Suprapubic skin (tissue), 4 donors: ENCODE results near the gene SERTAD4. TPM values are rescaled to one million over a fixed set of nuclear protein-coding genes. Genes with fewer than 3 reads are reported as not detected.

ENCODE experiments used
- DNase-seq, 2 donors: peaks; one replicate each; pipeline ENCODE4 v3.0.0-alpha.2; 2019; ENCODE audit warnings: low spot score in 2 of 2
- H3K27ac ChIP-seq: fragments of 200-600 bp; sonication (generic); one replicate; pipeline ENCODE4 v1.5.1; 2019
- H3K27me3 ChIP-seq: fragments of 200-600 bp; sonication (generic); one replicate; pipeline ENCODE4 v1.5.1; 2019
- H3K36me3 ChIP-seq: fragments of 200-600 bp; sonication (generic); one replicate; pipeline ENCODE4 v1.5.1; 2019
- H3K4me1 ChIP-seq: fragments of 200-600 bp; sonication (generic); one replicate; pipeline ENCODE4 v1.5.1; 2019
- H3K4me3 ChIP-seq: fragments of 200-600 bp; sonication (generic); one replicate; pipeline ENCODE4 v1.5.1; 2019; ENCODE audit warnings: mild to moderate bottlenecking
- H3K9me3 ChIP-seq: fragments of 200-600 bp; sonication (generic); one replicate; pipeline ENCODE4 v1.5.1; 2019
- CTCF ChIP-seq, 2 donors: fragments of 200-600 bp in 1 of 2; fragments of 450-650 bp in 1 of 2; sonication (generic) in 1 of 2; IDR thresholded peaks; one replicate each; pipeline ENCODE4 v1.5.1; 2016 to 2019; ENCODE audit warnings: antibody characterized with exemption in 2 of 2, mild to moderate bottlenecking in 1 of 2, moderate library complexity in 1 of 2
- EP300 ChIP-seq: sonication (generic); formaldehyde crosslinking; IDR thresholded peaks from one replicate; pipeline ENCODE4 v1.6.1; 2017; ENCODE audit warnings: antibody characterized with exemption
- POLR2A ChIP-seq, 2 donors: fragments of 450-650 bp; IDR thresholded peaks; one replicate each; pipeline ENCODE4 v1.6.1; 2017; ENCODE audit warnings: antibody characterized with exemption in 2 of 2, mild to moderate bottlenecking in 2 of 2, moderate library complexity in 2 of 2
- POLR2AphosphoS5 ChIP-seq, 3 donors: sonication (generic); formaldehyde crosslinking; IDR thresholded peaks; one replicate each; pipeline ENCODE4 v1.6.1; 2017; ENCODE audit warnings: antibody characterized with exemption in 3 of 3
- WGBS: methylation state at CpG from one replicate; pipeline ENCODE4 v1.1.5; 2018; 5-methylcytosine and 5-hydroxymethylcytosine counted together
- total RNA-seq, 4 donors: library from RNA; depleted of rRNA; stranded (reverse); fragments of >200 nt; gene quantifications; one replicate each; pipeline ENCODE4 v1.1.0, GENCODE V29; 2016

The SERTAD4 gene
- total RNA-seq, 4 donors from 2014 or later, result 8.5 to 24.1 (median 16.8) TPM

- no peak overlapping the region for H3K27ac ChIP-seq
- no peak for DNase-seq
- H3K9me3 ChIP-seq, result no peaks in the 10 kb centered on the region
- no peaks in the 10 kb centered on the region for H3K36me3 ChIP-seq
- TF ChIP-seq EP300 (no peak), POLR2AphosphoS5 (IDR thresholded peaks at IDR 0.05) (no peak), CTCF (IDR thresholded peaks at IDR 0.05) (no peak), POLR2A (IDR thresholded peaks at IDR 0.05) (no peak)
- no peaks in the 10 kb centered on the region for H3K4me1 ChIP-seq
- H3K4me3 ChIP-seq, result no peak overlapping the region
- H3K27me3 ChIP-seq, result no peaks in the 10 kb centered on the region
- 76% methylated on average over 4 of the region's 4 CpGs for WGBS
Observed at GRCh38 chr1:210214573-210215409, 17.8 kb upstream of the SERTAD4 start.

DNA sequence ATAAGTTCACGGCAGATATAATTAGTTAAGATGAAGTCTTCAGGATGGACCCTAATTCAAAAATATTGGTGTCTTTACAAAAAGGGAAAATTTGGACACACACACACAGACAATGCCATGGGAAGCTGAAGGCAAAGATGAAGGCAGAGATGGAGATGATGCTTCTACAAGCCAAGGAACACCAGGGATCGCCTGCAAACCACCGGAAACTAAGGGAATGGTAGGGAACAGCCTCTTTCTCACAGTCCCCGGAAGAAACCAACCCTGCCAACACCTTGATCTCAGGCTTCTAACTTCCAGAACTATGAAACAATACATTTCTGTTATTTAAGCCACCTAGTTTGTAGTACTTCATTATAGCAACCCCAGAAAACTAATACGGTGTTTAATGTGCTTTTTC is 15.1 kb upstream of the SERTAD4 start:
- Histone ChIP-seq H3K4me1 (peaks cover under 1% of the 10 kb centered on the region), H3K36me3 (no peaks in the 10 kb centered on the region), H3K27me3 (no peaks in the 10 kb centered on the region), H3K27ac (no peak overlapping the region), H3K4me3 (no peak overlapping the region), H3K9me3 (no peaks in the 10 kb centered on the region)
- DNase-seq, result no peak
- no peak for TF ChIP-seq EP300
- 94% methylated on average over 5 of the region's 5 CpGs for WGBS

GRCh38 chr1:210218047-210218446 is 14.5 kb upstream of the SERTAD4 start:
- TF ChIP-seq EP300 (no peak), POLR2AphosphoS5 (IDR thresholded peaks at IDR 0.05) (no peak), CTCF (IDR thresholded peaks at IDR 0.05) (no peak), POLR2A (IDR thresholded peaks at IDR 0.05) (no peak)
- peaks cover 6% of the 10 kb centered on the region for H3K4me1 ChIP-seq
- 86% methylated on average over 4 of the region's 4 CpGs for WGBS

GRCh38 chr1:210222340-210223006 is 10.1 kb upstream of the SERTAD4 start:
- TF ChIP-seq EP300, result no peak
- no peak for TF ChIP-seq POLR2A (IDR thresholded peaks at IDR 0.05)
- no peak for TF ChIP-seq POLR2AphosphoS5 (IDR thresholded peaks at IDR 0.05)
- TF ChIP-seq CTCF (IDR thresholded peaks at IDR 0.05), result no peak
- no peaks in the 10 kb centered on the region for H3K36me3 ChIP-seq
- 36% methylated on average over 6 of the region's 6 CpGs for WGBS
- no peaks in the 10 kb centered on the region for H3K27me3 ChIP-seq
- peaks cover 12% of the 10 kb centered on the region for H3K4me1 ChIP-seq
- DNase-seq, result no peak
- no peaks in the 10 kb centered on the region for H3K9me3 ChIP-seq
- H3K4me3 ChIP-seq, result no peak overlapping the region
- H3K27ac ChIP-seq, result no peak overlapping the region

More at GRCh38 chr1:210218047-210218446, 14.5 kb upstream of the SERTAD4 start:
- no peak for DNase-seq
- H3K9me3 ChIP-seq, result no peaks in the 10 kb centered on the region
- no peak overlapping the region for H3K4me3 ChIP-seq
- H3K27me3 ChIP-seq, result no peaks in the 10 kb centered on the region
- H3K27ac ChIP-seq, result no peak overlapping the region
- no peaks in the 10 kb centered on the region for H3K36me3 ChIP-seq

GRCh38 chr1:210223226-210223904 is 9.2 kb upstream of the SERTAD4 start:
- WGBS, result 31% methylated on average over 5 of the region's 5 CpGs
- no peak overlapping the region for H3K4me3 ChIP-seq
- TF ChIP-seq CTCF (IDR thresholded peaks at IDR 0.05) (no peak), POLR2A (IDR thresholded peaks at IDR 0.05) (no peak), EP300 (no peak), POLR2AphosphoS5 (IDR thresholded peaks at IDR 0.05) (no peak)
- no peak overlapping the region for H3K27ac ChIP-seq
- no peak for DNase-seq
- no peaks in the 10 kb centered on the region for H3K36me3 ChIP-seq
- H3K9me3 ChIP-seq, result no peaks in the 10 kb centered on the region
- H3K27me3 ChIP-seq, result no peaks in the 10 kb centered on the region
- H3K4me1 ChIP-seq, result peaks cover 12% of the 10 kb centered on the region
